Measurements from ENCODE around the gene WNT7A.

WNT7A gene

DNA sequence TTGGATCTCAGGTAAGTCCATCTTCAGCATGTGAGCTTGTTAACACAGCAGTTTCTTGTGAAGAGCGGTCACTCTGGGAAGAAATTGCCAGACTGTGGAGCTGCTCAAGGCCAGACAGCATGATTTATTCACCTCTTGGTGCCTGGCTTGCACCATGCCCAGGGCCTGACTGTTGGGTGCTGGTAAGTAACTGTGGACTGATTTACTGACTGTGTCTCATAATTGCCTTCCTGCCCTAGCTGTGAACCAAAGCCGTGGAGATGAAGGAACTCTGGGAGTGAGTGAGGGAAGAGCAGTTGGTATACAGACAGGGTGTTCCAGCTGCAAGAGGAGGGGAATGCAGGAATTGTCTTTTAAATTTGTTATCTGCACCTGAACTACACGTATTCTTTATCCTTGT is 18.5 kb upstream of the WNT7A start:
- in situ Hi-C loops (cut with MboI; ENCODE audit: low sequenced_read_pairs, unreplicated experiment), result no loop called here
- DNase-seq (ENCODE audit: low spot score), result no peak
- TF ChIP-seq CTCF (IDR thresholded peaks at IDR 0.05; ENCODE audit: borderline replicate concordance, control extremely low read depth, extremely low read depth, insufficient read depth, missing control alignments), result no peak

DNA sequence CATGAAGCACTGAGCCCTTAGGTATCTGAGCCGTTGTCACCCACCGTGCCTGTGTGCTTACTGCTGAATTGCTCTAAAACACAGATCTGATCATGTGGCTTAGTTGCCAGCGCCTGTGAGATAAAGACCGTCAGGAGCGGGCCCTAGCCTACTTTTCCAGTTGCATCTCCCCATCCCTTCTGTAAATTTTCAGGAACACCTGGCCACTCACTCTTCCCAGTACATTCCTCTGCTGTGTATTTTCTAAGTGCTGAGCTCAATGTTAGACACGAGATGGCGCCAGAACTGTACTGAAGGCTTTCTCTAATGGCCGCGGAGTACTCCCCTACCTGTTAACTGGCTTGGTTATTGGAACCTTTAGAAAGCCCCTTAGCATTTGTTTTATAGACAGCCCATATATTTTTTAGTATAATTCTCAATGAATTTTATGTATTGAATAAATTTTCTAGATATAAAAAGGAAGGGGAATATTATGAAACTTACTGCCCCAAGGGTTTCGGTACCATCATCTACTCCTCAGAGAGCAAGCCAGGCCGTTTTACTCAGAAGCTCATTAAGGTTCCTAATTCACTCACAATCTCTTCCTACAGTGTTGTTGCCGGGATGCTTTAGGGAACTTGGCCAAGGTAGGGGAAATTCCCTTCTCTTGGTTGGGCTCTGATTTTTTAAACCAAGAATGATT is 16.7 kb upstream of the WNT7A start:
- in situ Hi-C loops (cut with MboI; ENCODE audit: low sequenced_read_pairs, unreplicated experiment), result no loop called here
- TF ChIP-seq CTCF (IDR thresholded peaks at IDR 0.05; ENCODE audit: borderline replicate concordance, control extremely low read depth, extremely low read depth, insufficient read depth, missing control alignments), result peak; percentile 61
- DNase-seq (ENCODE audit: low spot score), result peak; percentile 63

- peak; percentile 92 for DNase-seq (ENCODE audit: low spot score)
- TF ChIP-seq CTCF (IDR thresholded peaks at IDR 0.05; ENCODE audit: borderline replicate concordance, control extremely low read depth, extremely low read depth, insufficient read depth, missing control alignments), result no peak
- in situ Hi-C loops (cut with MboI; ENCODE audit: low sequenced_read_pairs, unreplicated experiment), result no loop called here
Measured at GRCh38 chr3:13895155-13896105, 15.6 kb upstream of the WNT7A start.

DNA sequence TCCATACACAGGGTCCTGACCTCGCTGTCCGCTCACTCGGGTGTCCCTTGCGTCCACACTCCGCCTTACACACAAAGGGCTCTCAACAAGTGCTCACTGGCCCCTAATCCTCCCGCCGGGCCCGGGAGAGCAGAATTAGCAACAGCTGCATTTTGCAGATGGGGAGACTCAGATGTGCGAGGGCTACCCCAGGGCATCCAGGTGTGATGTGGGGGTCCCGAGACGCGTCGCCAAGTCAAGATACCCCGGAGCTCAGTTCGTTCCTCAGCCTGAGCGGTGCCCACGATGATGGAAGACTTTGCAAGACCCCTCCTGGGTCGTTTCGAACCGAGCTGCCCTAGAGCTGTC is 14.9 kb upstream of the WNT7A start:
- no peak for TF ChIP-seq CTCF (IDR thresholded peaks at IDR 0.05; ENCODE audit: borderline replicate concordance, control extremely low read depth, extremely low read depth, insufficient read depth, missing control alignments)
- DNase-seq (ENCODE audit: low spot score), result no peak
- in situ Hi-C loops (cut with MboI; ENCODE audit: low sequenced_read_pairs, unreplicated experiment), result no loop called here

GRCh38 chr3:13894096-13894806 is 14.4 kb upstream of the WNT7A start:
- no peak for TF ChIP-seq CTCF (IDR thresholded peaks at IDR 0.05; ENCODE audit: borderline replicate concordance, control extremely low read depth, extremely low read depth, insufficient read depth, missing control alignments)
- DNase-seq (ENCODE audit: low spot score), result no peak
- in situ Hi-C loops (cut with MboI; ENCODE audit: low sequenced_read_pairs, unreplicated experiment), result no loop called here

DNA sequence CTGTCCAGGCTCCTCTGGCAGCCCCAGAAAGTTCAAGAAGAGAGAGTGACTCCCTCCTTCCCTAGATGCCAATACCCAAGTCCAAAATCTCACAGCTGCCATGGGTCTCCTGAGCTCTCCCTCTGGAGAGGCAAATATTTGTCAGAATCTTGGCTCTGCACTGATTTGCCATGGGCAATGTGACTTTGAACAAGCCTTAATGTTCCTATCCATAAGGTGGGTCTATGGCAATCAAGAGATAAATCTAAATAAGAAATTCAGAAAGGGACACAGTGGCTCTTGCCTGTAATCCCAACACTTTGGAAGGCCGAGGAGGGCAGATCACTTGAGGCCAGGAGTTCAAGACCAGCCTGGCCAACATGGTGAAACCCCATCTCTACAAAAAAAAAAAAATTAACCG is 12.4 kb upstream of the WNT7A start:
- no peak for DNase-seq (ENCODE audit: low spot score)
- in situ Hi-C loops (cut with MboI; ENCODE audit: low sequenced_read_pairs, unreplicated experiment), result no loop called here
- no peak for TF ChIP-seq CTCF (IDR thresholded peaks at IDR 0.05; ENCODE audit: borderline replicate concordance, control extremely low read depth, extremely low read depth, insufficient read depth, missing control alignments)
